GM19239 (cell line): Measurements from ENCODE around the gene TIMP2.
A peak's percentile ranks its signal among the peaks of the same experiment; 100 is the strongest.

Source experiments
- DNase-seq: peaks from one replicate; pipeline ENCODE4 v3.0.0; 2011; ENCODE audit warnings: low spot score; ENCODE audit not compliant: insufficient read length
- FAIRE-seq: peaks from 2 replicates; lab custom pipeline; 2011; peaks lifted over from hg19 to GRCh38; lab: Jason Lieb, UNC

The TIMP2 gene

GRCh38 chr17:78842881-78843565, 82.2 kb downstream of the TIMP2 start:
- peak; percentile 59 for DNase-seq
- peak; percentile 72 for FAIRE-seq

DNA sequence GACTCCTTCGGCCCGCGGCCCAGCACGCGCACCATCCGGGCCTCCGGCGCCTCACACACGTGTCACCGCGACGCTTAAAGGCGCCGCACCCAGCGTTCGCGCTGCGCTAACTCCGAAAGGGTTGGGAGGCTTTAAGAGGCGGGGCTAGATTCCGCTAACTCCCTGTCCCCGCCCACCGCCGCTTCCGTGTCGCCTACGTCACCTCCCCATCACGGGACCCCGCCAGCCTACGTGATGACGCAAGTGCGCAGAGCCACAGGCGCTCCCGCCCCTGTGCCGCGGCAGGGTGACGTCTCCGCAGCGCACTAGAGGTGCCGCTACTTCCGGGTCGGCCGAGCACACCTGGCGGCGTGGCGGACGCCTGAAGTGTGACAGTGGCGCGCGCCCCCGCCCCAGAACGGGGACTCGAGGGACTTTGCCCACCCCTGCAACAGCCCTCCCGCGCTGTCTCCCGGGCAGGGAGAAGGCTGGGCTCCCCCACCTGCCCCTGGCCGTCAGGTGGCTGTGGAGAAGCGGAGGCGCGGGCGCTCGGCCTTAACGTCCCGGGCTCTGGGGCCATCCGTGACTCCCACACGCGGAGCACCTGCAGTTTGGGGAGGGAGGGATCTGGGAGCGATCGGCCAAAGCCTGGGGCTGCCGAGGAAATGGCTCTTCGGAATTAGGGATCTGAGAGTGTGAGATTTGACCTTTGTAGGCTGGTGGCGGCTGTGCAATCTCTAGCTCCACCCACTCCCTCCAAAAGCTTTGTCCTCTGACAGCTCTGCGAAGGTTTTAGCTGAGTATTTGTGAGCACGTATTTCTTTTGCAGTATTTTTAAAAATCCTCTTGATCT, 84.2 kb downstream of the TIMP2 start, which contains the start of gene USP36:
Gene USP36, minus strand, starts transcription at position 35 of the 832 bp plus-strand sequence. CDS start 4,451 bp downstream, outside the sequence.
- FAIRE-seq, result peak; percentile 90

DNA sequence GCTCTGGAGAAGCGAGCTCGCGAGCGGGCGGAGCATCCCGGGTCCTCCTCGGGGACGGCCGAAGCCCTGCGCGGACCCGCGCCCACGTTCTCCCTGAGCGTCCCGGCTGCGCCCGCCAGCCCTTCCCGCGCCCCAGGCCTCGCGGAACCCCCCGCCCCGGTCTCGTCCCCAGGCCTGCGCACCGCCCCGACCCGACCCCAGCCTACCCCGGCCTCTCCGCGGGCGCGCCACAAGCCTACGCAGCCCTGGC, 84.7 kb downstream of the TIMP2 start:
- FAIRE-seq (no peak), DNase-seq (no peak)

More for the DNA sequence above, 84.2 kb downstream of the TIMP2 start, which contains the start of gene USP36:
- DNase-seq, result peak; percentile 95

DNA sequence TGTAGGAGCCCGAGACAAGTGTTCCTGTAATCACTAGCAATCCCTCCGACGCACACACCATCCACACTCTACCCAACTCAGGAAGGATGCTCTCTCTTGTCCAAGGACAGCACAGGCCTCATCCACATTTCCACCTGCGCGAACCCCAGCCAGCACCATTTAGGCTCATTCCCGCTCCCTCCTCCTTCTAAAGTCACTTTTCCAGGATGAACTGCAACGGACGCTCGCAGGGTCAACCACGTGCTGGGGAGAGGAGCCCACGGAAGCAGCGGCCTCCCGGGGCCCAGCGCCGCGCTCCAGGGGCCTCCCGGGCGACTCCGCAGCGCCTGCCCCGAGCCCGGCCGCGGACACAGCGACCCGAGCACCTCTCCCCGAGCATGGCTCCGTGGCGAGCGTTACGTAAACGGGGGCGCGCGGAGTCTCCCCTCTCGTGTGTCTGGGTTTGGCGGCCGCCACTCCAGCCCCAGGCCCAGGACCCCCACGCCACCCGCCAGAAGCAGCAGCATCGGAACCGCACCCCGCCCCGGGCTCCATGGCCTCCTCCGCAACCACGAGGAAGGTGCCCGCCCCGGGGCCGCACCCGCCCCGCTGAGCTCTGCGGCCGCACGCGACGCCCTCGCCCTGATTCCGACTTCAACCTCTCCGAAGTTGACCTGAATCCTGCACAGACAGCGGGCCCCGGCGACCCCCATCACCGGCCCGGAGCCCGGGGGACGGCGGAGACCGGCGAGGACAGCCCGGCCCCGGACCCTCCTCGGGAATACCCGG, 85.2 kb downstream of the TIMP2 start:
- FAIRE-seq, result no peak

DNA sequence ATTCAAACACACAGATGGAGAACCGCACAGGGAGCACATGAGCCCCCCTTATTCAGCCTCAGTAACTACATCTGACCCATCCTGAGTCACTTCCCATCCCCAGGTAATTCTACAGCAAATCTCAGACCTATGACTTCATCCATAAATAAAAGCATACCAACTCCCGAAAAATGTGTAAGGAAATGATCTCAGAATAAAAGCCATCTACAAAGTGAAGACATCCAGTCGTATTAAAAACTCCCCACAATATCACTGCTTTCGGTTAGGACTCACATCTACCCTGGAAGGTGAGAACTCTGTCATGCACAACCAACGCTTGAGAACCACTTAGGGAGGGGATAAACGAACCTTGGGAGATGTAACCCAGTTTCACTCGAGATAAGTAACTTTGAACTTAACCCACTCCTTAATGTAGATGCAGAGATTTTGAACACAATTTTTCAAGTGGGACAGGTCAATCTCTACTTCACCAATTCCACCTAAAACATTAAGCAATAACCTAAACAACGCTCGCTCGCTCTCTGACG, 85.9 kb downstream of the TIMP2 start:
- DNase-seq (peak; percentile 27), FAIRE-seq (peak; percentile 14)

More for the DNA sequence above, 85.2 kb downstream of the TIMP2 start:
- peak; percentile 34 for DNase-seq

- FAIRE-seq (no peak), DNase-seq (no peak)
These were observed 86.6 kb downstream of the TIMP2 start for GRCh38 chr17:78838574-78839005.

DNA sequence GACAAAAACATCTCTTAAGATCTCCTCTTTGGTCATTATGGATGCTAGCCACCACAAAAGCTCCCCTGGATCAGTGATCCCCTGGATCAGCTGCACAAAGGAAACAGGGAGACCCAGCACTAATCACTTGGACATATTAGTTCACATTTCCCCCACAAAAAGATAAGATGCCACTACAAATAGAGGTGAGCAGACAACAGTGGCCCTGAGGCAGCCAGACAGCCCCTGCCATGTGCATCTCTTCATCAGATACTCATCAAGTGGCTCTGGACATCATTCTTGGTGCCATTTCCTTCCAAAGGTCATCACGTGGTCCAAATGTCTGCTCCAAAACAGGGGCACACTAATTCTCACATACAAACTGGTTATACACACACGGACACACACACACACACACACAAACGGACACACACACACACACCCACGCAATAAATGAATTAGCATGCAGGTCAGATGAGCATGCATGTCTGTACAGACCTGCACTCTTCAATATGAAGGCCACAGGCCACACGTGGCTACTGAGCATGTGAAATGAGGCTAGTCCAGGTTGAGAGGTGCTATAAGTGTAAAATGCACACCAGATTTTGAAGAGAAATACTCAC, 88.7 kb downstream of the TIMP2 start:
- FAIRE-seq, result no peak
- DNase-seq, result no peak

- FAIRE-seq (no peak), DNase-seq (no peak)
These were observed 90.6 kb downstream of the TIMP2 start for GRCh38 chr17:78834571-78834970.

GRCh38 chr17:78832541-78832810, 92.7 kb downstream of the TIMP2 start:
- FAIRE-seq (no peak), DNase-seq (no peak)

- DNase-seq, result no peak
- FAIRE-seq, result no peak
These were observed 93.3 kb downstream of the TIMP2 start for GRCh38 chr17:78831688-78832540.

DNA sequence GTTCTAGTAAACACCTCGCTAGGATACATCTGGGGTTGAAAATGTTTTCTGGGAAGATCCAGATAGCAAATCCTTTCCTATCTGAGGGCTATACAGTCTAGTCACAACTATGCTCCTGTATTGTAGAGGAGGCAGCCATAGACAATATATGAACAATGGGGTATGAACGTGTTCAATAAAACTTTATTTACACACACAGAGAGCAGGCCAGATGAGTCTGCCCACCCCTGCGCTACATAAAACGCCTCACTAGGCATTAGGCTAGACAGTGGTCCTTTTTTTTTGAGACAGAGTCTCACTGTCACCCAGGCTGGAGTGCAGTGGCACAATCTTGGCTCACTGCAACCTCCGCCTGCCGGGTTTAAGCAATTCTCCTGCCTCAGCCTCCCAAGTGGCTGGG, 95.7 kb downstream of the TIMP2 start:
- FAIRE-seq, result no peak

GRCh38 chr17:78828470-78829185, 96.6 kb downstream of the TIMP2 start:
- FAIRE-seq (no peak), DNase-seq (no peak)

More for the DNA sequence above, 95.7 kb downstream of the TIMP2 start:
- DNase-seq, result no peak

- no peak for FAIRE-seq
- no peak for DNase-seq
These were observed 98.2 kb downstream of the TIMP2 start for GRCh38 chr17:78826836-78827509.

DNA sequence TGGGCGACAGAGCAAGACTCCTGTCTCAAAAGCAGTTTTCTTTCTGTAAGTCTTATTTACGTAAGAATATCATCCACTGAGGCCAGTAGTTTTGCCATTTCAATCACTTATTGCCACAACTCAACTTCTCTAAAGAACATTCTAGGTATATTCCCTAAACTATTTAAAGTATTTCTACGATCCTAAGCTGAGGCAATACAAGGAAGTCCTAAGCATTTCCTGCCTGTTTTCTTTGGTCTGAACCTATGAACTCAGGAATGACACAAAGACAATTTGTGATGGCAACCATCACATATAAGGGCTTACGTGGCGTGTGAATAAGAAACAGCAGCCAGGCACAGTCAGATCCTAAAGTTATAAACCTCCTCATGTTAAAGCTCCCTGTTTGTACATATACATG, 98.8 kb downstream of the TIMP2 start:
- FAIRE-seq (no peak), DNase-seq (no peak)

DNA sequence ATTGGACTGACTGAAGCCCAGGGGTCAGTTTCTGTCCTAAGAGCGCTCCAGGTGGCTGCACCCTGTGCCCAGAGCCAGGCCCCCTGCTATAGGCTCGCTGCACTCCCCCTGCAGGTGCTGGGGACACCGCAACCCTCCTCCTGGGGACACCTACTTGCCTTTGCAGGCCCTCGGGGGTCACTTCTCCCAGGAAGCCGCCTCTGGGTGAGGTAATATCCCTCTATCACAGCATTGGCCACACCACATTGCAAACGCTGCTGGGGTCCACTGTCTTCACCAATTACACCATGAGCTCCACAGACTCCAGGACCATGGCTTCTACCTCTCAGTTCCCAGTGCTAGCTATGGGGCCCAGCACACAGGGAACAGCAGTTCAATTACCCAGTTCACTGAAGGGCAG, 99.5 kb downstream of the TIMP2 start:
- FAIRE-seq (no peak), DNase-seq (no peak)

- FAIRE-seq, result no peak
- no peak for DNase-seq
These were observed 100.9 kb downstream of the TIMP2 start for GRCh38 chr17:78824240-78824639.

GRCh38 chr17:78823282-78824046, 101.7 kb downstream of the TIMP2 start:
- no peak for FAIRE-seq
- DNase-seq, result no peak

GRCh38 chr17:78822552-78822951, 102.6 kb downstream of the TIMP2 start:
- DNase-seq, result no peak
- no peak for FAIRE-seq
